Esophagus mucosa (tissue), 1 donor: ENCODE measurements around the gene GANAB. TPM values are rescaled to one million over a fixed set of nuclear protein-coding genes. Genes with fewer than 3 reads are reported as not detected.
"Not testable (repeated sequence)": the region's sequence is repeated elsewhere in the genome, so short reads cannot be mapped to it uniquely, and the experiment has no call there.

ENCODE experiments used
- ATAC-seq: fragments of 200-7000 bp; cut with Tn5 transposase; one replicate; pipeline ENCODE4 v1.9.1; 2020
- total RNA-seq: library from RNA; stranded (reverse); gene quantifications from one replicate; pipeline ENCODE4 v1.2.4, GENCODE V29; 2023
- donor health status: DM: yes; HTN: yes; CAD: no.

The GANAB gene
- total RNA-seq, 1 donor from 2014 or later, result 175 TPM

GRCh38 chr11:62600367-62601121, 45.9 kb downstream of the GANAB start:
- ATAC-seq, result no peak

GRCh38 chr11:62599901-62600300, 46.5 kb downstream of the GANAB start:
- ATAC-seq, result no peak

- peak; percentile 73 for ATAC-seq
These were observed 47.2 kb downstream of the GANAB start for GRCh38 chr11:62599069-62599696.

- ATAC-seq, result no peak
These were observed 51.3 kb downstream of the GANAB start for GRCh38 chr11:62595124-62595523.

- ATAC-seq, result peak; percentile 35
These were observed 52.9 kb downstream of the GANAB start for GRCh38 chr11:62593434-62594044.

- no peak for ATAC-seq
These were observed 53.4 kb downstream of the GANAB start for GRCh38 chr11:62592989-62593421.

GRCh38 chr11:62592146-62592815, 54.1 kb downstream of the GANAB start:
- no peak for ATAC-seq

- ATAC-seq, result peak; percentile 93
These were observed 54.8 kb downstream of the GANAB start, which contains the start of gene TUT1 for GRCh38 chr11:62591448-62592145. TSS of gene TUT1 (minus strand) at chr11:62591523. CDS start at chr11:62591485, 38 bp downstream.

GRCh38 chr11:62588966-62589637, 57.3 kb downstream of the GANAB start:
- ATAC-seq, result no peak

- peak; percentile 21 for ATAC-seq
These were observed 61.1 kb downstream of the GANAB start for GRCh38 chr11:62585356-62585755.

GRCh38 chr11:62581735-62582134, 64.7 kb downstream of the GANAB start:
- not testable (repeated sequence) for ATAC-seq

- ATAC-seq, result no peak
These were observed 65.3 kb downstream of the GANAB start for GRCh38 chr11:62580959-62581715.

GRCh38 chr11:62579252-62579651, 67.2 kb downstream of the GANAB start:
- no peak for ATAC-seq

GRCh38 chr11:62578541-62578940, 67.9 kb downstream of the GANAB start:
- no peak for ATAC-seq

GRCh38 chr11:62577046-62577714, 69.2 kb downstream of the GANAB start:
- ATAC-seq, result no peak

GRCh38 chr11:62575837-62576236, 70.6 kb downstream of the GANAB start:
- no peak for ATAC-seq

GRCh38 chr11:62575156-62575555, 71.3 kb downstream of the GANAB start:
- ATAC-seq, result no peak
